H9 (cell line): ENCODE data around the gene SMCO3. TPM values are rescaled to one million over a fixed set of nuclear protein-coding genes. Genes with fewer than 3 reads are reported as not detected.

Source experiments
- DNase-seq: peaks from one replicate; pipeline ENCODE4 v3.0.0-alpha.2; 2017
- H2AFZ ChIP-seq: one replicate; pipeline ENCODE4 v1.6.1; 2013; ENCODE audit warnings: mild to moderate bottlenecking, low read length, control low read depth, moderate library complexity
- H2AK5ac ChIP-seq: 2 replicates; pipeline ENCODE4 v1.6.1; 2013; ENCODE audit warnings: low read length, control low read depth, mixed read lengths; ENCODE audit not compliant: insufficient read length
- H2BK120ac ChIP-seq: one replicate; pipeline ENCODE4 v1.6.1; 2013; ENCODE audit warnings: low read depth, mild to moderate bottlenecking, low read length, control low read depth, inconsistent platforms; ENCODE audit not compliant: poor library complexity, severe bottlenecking
- H2BK12ac ChIP-seq: 2 replicates; pipeline ENCODE4 v1.6.1; 2013; ENCODE audit warnings: low read length, control low read depth, mixed read lengths, low read depth; ENCODE audit not compliant: insufficient read length
- H2BK15ac ChIP-seq: 2 replicates; pipeline ENCODE4 v1.6.1; 2013; ENCODE audit warnings: low read depth, low read length, control low read depth
- H2BK20ac ChIP-seq: one replicate; pipeline ENCODE4 v1.6.1; 2013; ENCODE audit warnings: low read depth, mild to moderate bottlenecking, low read length, control low read depth, inconsistent platforms; ENCODE audit not compliant: poor library complexity, severe bottlenecking
- H2BK5ac ChIP-seq: 2 replicates; pipeline ENCODE4 v1.6.1; 2013; ENCODE audit warnings: low read length, control low read depth, mixed read lengths; ENCODE audit not compliant: insufficient read length
- H3K14ac ChIP-seq: 2 replicates; pipeline ENCODE4 v1.6.1; 2013; ENCODE audit warnings: low read length, control low read depth; ENCODE audit not compliant: insufficient read depth
- H3K18ac ChIP-seq: 2 replicates; pipeline ENCODE4 v1.6.1; 2013; ENCODE audit warnings: low read depth, mild to moderate bottlenecking, mixed read lengths, low read length, control low read depth; ENCODE audit not compliant: insufficient read length
- H3K23ac ChIP-seq: 2 replicates; pipeline ENCODE4 v1.6.1; 2013; ENCODE audit warnings: low read length, control low read depth, mixed read lengths, low read depth; ENCODE audit not compliant: insufficient read length
- H3K23me2 ChIP-seq: 2 replicates; pipeline ENCODE4 v1.6.1; 2013; ENCODE audit warnings: low read depth, mild to moderate bottlenecking, mixed read lengths, low read length, control low read depth; ENCODE audit not compliant: insufficient read length, poor library complexity, severe bottlenecking
- H3K27ac ChIP-seq: 2 replicates; pipeline ENCODE4 v1.5.1; 2013; ENCODE audit warnings: low read length, control low read depth, mixed read lengths, low read depth; ENCODE audit not compliant: insufficient read length
- H3K27me3 ChIP-seq: 2 replicates; pipeline ENCODE4 v1.6.1; 2013; ENCODE audit warnings: low read length, control low read depth, inconsistent platforms; ENCODE audit not compliant: insufficient read depth
- H3K4ac ChIP-seq: 2 replicates; pipeline ENCODE4 v1.6.1; 2013; ENCODE audit warnings: low read depth, mild to moderate bottlenecking, control low read depth, inconsistent platforms, low read length, moderate library complexity
- H3K4me1 ChIP-seq: 2 replicates; pipeline ENCODE4 v1.6.1; 2013; ENCODE audit warnings: low read length, control low read depth, inconsistent platforms; ENCODE audit not compliant: insufficient read depth
- H3K4me2 ChIP-seq: 2 replicates; pipeline ENCODE4 v1.6.1; 2013; ENCODE audit warnings: low read length, control low read depth, mixed read lengths; ENCODE audit not compliant: insufficient read length, insufficient read depth
- H3K56ac ChIP-seq: 2 replicates; pipeline ENCODE4 v1.6.1; 2013; ENCODE audit warnings: low read depth, mild to moderate bottlenecking, mixed read lengths, low read length, control low read depth; ENCODE audit not compliant: insufficient read length
- H3K79me1 ChIP-seq: 2 replicates; pipeline ENCODE4 v1.6.1; 2013; ENCODE audit warnings: low read depth, mild to moderate bottlenecking, moderate library complexity, low read length, control low read depth, inconsistent platforms; ENCODE audit not compliant: insufficient read depth, poor library complexity, severe bottlenecking
- H3K79me2 ChIP-seq: 2 replicates; pipeline ENCODE4 v1.6.1; 2013; ENCODE audit warnings: low read length, control low read depth, inconsistent platforms; ENCODE audit not compliant: insufficient read depth
- H3K9ac ChIP-seq: 2 replicates; pipeline ENCODE4 v1.6.1; 2013; ENCODE audit warnings: low read length, control low read depth, mixed read lengths; ENCODE audit not compliant: insufficient read length; ENCODE audit errors: extremely low read depth
- H3K9me3 ChIP-seq: one replicate; pipeline ENCODE4 v1.6.1; 2013; ENCODE audit warnings: low read depth, low read length, inconsistent platforms; ENCODE audit not compliant: control insufficient read depth
- H3T11ph ChIP-seq: one replicate; pipeline ENCODE4 v1.6.1; 2013; ENCODE audit warnings: mild to moderate bottlenecking, low read length, control low read depth, inconsistent platforms
- H4K20me1 ChIP-seq: one replicate; pipeline ENCODE4 v1.6.1; 2013; ENCODE audit not compliant: control insufficient read depth, insufficient read length, insufficient read depth
- H4K5ac ChIP-seq: 2 replicates; pipeline ENCODE4 v1.6.1; 2013; ENCODE audit warnings: low read depth, mild to moderate bottlenecking, mixed read lengths, low read length, control low read depth; ENCODE audit not compliant: insufficient read length
- H4K8ac ChIP-seq: replicated peaks from 2 replicates; pipeline ENCODE4 v1.6.1; 2013; ENCODE audit warnings: low read length, control low read depth, mixed read lengths, low read depth; ENCODE audit not compliant: insufficient read length
- H4K91ac ChIP-seq: 2 replicates; pipeline ENCODE4 v1.6.1; 2013; ENCODE audit warnings: low read depth, mild to moderate bottlenecking, moderate library complexity, mixed read lengths, low read length, control low read depth; ENCODE audit not compliant: insufficient read length
- H3K27ac Mint-ChIP-seq, 3 experiments: 2 replicates in 2 of 3; 3 replicates in 1 of 3; pipeline ENCODE4 v1.8.0; 2020 to 2021; ENCODE audit warnings: mixed read lengths in 3 of 3, mild to moderate bottlenecking in 1 of 3, moderate library complexity in 1 of 3
- H3K27me3 Mint-ChIP-seq: 2 replicates; pipeline ENCODE4 v1.8.0; 2021; ENCODE audit warnings: low read depth, mild to moderate bottlenecking, moderate library complexity, mixed read lengths
- H3K36me3 Mint-ChIP-seq, 3 experiments: 2 replicates in 2 of 3; 3 replicates in 1 of 3; pipeline ENCODE4 v1.8.0; 2020 to 2021; ENCODE audit warnings: low read depth in 3 of 3, mixed read lengths in 3 of 3; ENCODE audit not compliant: insufficient read depth in 1 of 3
- H3K4me1 Mint-ChIP-seq, 2 experiments: 2 replicates each; pipeline ENCODE4 v1.8.0; 2020; ENCODE audit warnings: mixed read lengths in 2 of 2
- H3K4me3 Mint-ChIP-seq, 2 experiments: 2 replicates in 1 of 2; 3 replicates in 1 of 2; pipeline ENCODE4 v1.8.0; 2020 to 2021; ENCODE audit warnings: mild to moderate bottlenecking in 2 of 2, mixed read lengths in 2 of 2, moderate library complexity in 1 of 2
- H3K9me3 Mint-ChIP-seq, 2 experiments: 2 replicates in 1 of 2; 3 replicates in 1 of 2; pipeline ENCODE4 v1.8.0; 2020; ENCODE audit warnings: mild to moderate bottlenecking in 2 of 2, mixed read lengths in 2 of 2, moderate library complexity in 1 of 2
- WGBS: extraction: QIAGEN DNeasy Blood & Tissue Kit; methylation state at CpG from one replicate; pipeline ENCODE4 v1.1.7; 2013; ENCODE audit warnings: missing lambda C conversion rate, low lambda C conversion rate, mixed read lengths; ENCODE audit not compliant: insufficient read length; ENCODE audit errors: extremely low coverage; 5-methylcytosine and 5-hydroxymethylcytosine counted together
- total RNA-seq: library from RNA; stranded (reverse); gene quantifications from 2 replicates; pipeline ENCODE4 v1.2.1, GENCODE V29; 2021
- TF ChIP-seq, protein P1 (sequence below): fragments of 200-600 bp; sonication (generic); conservative IDR thresholded peaks from 3 replicates; pipeline ENCODE4 v1.8.0; 2021; ENCODE audit warnings: antibody characterized with exemption, mild to moderate bottlenecking

Gene SMCO3
- total RNA-seq, 1 experiment from 2014 or later, result not detected

DNA sequence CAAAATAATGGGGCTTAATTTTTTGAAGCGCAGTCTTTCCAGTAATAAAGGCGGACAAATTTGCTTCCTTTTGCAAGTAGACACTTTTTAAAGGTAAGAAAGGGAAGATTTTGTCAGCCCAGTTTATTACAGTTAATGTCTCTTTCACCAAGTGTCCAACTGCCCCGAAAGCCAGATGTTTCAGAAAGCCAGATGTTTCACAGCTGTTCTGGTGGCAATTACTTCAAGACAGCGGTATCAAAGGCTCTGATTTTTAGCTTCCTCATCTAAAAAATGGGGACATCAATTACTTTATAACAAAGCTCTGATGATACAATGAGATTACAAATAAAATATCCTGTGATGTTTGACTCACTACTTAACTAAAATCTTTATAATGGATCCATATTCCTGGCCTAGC is 11.7 kb downstream of the SMCO3 start:
- Histone ChIP-seq H3K18ac (no peak overlapping the region), H4K5ac (no peak overlapping the region), H3K4me2 (peak overlapping the region; percentile 85), H3K23me2 (no peaks in the 10 kb centered on the region), H3T11ph (no peak overlapping the region), H2BK12ac (no peak overlapping the region), H2AK5ac (no peak overlapping the region), H3K79me1 (peaks cover 3% of the 10 kb centered on the region), H3K9me3 (no peaks in the 10 kb centered on the region), H3K27ac (no peak overlapping the region), H4K20me1 (no peaks in the 10 kb centered on the region), H2AFZ (no peak overlapping the region), H2BK15ac (no peak overlapping the region), H2BK120ac (no peak overlapping the region), H3K23ac (no peak overlapping the region), H3K27me3 (no peaks in the 10 kb centered on the region), H3K56ac (no peak overlapping the region), H3K4ac (no peak overlapping the region), H2BK5ac (no peak overlapping the region), H3K9ac (peak overlapping the region; percentile 41), H3K14ac (no peak overlapping the region), H3K4me1 (no peaks in the 10 kb centered on the region), H4K91ac (no peak overlapping the region), H4K8ac (no peak overlapping the region), H2BK20ac (no peak overlapping the region), H3K79me2 (peaks cover 18% of the 10 kb centered on the region)
- no peak overlapping the region for H3K4me3 Mint-ChIP-seq
- no CpG with 5 or more reads among the region's 4 CpGs for WGBS
- peaks cover 7 to 35% (median 27%) of the 10 kb centered on the region in 3 experiments; a peak in 5 of 7 replicates for H3K36me3 Mint-ChIP-seq
- H3K27me3 Mint-ChIP-seq, result no peaks in the 10 kb centered on the region
- H3K27ac Mint-ChIP-seq, result no peak overlapping the region
- H3K4me1 Mint-ChIP-seq, result peaks cover 7 to 18% of the 10 kb centered on the region in 2 experiments; a peak in 3 of 4 replicates
- H3K9me3 Mint-ChIP-seq, result no peaks in the 10 kb centered on the region
- DNase-seq, result no peak
- TF ChIP-seq, protein P1, sequence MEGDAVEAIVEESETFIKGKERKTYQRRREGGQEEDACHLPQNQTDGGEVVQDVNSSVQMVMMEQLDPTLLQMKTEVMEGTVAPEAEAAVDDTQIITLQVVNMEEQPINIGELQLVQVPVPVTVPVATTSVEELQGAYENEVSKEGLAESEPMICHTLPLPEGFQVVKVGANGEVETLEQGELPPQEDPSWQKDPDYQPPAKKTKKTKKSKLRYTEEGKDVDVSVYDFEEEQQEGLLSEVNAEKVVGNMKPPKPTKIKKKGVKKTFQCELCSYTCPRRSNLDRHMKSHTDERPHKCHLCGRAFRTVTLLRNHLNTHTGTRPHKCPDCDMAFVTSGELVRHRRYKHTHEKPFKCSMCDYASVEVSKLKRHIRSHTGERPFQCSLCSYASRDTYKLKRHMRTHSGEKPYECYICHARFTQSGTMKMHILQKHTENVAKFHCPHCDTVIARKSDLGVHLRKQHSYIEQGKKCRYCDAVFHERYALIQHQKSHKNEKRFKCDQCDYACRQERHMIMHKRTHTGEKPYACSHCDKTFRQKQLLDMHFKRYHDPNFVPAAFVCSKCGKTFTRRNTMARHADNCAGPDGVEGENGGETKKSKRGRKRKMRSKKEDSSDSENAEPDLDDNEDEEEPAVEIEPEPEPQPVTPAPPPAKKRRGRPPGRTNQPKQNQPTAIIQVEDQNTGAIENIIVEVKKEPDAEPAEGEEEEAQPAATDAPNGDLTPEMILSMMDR, result no peak
